Endothelial cell of umbilical vein (primary cell): ENCODE data around the gene GLRA2. TPM values are rescaled to one million over a fixed set of nuclear protein-coding genes. Genes with fewer than 3 reads are reported as not detected.

Experiments used
- BruUV-seq: library from RNA; stranded (reverse); fragments of 400-500 nt; replicated peaks from 2 replicates; lab custom pipeline; 2021; lab: Mats Ljungman, UMichigan
- CTCF ChIA-PET: fragments of 300-600, 350-600 bp; sonication (Branson Sonifier 250); formaldehyde crosslinking; loops from one replicate; lab custom pipeline; 2021; ENCODE audit warnings: antibody characterized with exemption, inconsistent platforms; lab: Charles Lee
- POLR2A ChIA-PET: fragments of 300-600, 350-600 bp; sonication (Branson Sonifier 250); formaldehyde crosslinking; loops from one replicate; lab custom pipeline; 2021; ENCODE audit warnings: antibody characterized with exemption, inconsistent platforms; lab: Charles Lee
- DNase-seq: peaks from one replicate; pipeline ENCODE4 v3.0.0-alpha.2; 2011; ENCODE audit warnings: low read depth, low spot score
- FAIRE-seq: peaks from 2 replicates; lab custom pipeline; 2011; peaks lifted over from hg19 to GRCh38; lab: Jason Lieb, UNC
- H2AFZ ChIP-seq: 2 replicates; pipeline ENCODE4 v1.6.0; 2012; ENCODE audit warnings: low read depth, low read length, control low read depth, inconsistent platforms
- H3K27ac ChIP-seq: 2 replicates; pipeline ENCODE4 v1.5.1; 2011; ENCODE audit warnings: low read depth, mild to moderate bottlenecking, control low read depth, low read length, moderate library complexity; ENCODE audit not compliant: insufficient read depth
- H3K27me3 ChIP-seq, 2 experiments: 2 replicates each; pipeline versions ENCODE4 v1.6.0 to v1.6.1; 2011; ENCODE audit warnings: low read length in 2 of 2, mixed read lengths in 1 of 2; ENCODE audit not compliant: control insufficient read depth in 2 of 2, insufficient read depth in 2 of 2
- H3K36me3 ChIP-seq, 2 experiments: 2 replicates in 1 of 2; 3 replicates in 1 of 2; pipeline ENCODE4 v1.5.1; 2011; ENCODE audit warnings: low read length in 2 of 2, mild to moderate bottlenecking in 1 of 2, moderate library complexity in 1 of 2; ENCODE audit not compliant: control insufficient read depth in 2 of 2, insufficient read depth in 2 of 2; ENCODE audit errors: extremely low read depth in 1 of 2
- H3K4me1 ChIP-seq: 3 replicates; pipeline ENCODE4 v1.5.1; 2011; ENCODE audit warnings: mild to moderate bottlenecking, low read length; ENCODE audit not compliant: control insufficient read depth, insufficient read depth; ENCODE audit errors: extremely low read depth
- H3K4me2 ChIP-seq: 2 replicates; pipeline ENCODE4 v1.6.1; 2011; ENCODE audit warnings: low read length, control low read depth, mixed read lengths; ENCODE audit not compliant: insufficient read depth
- H3K4me3 ChIP-seq, 3 experiments: fragments of 200-600 bp in 1 of 3; sonication (generic), shearing (Covaris generic) in 1 of 3; replicated peaks in 1 of 3; 2 replicates each; pipeline ENCODE4 v1.5.1; 2011 to 2016; ENCODE audit warnings: control low read depth in 3 of 3, low read length in 3 of 3, mild to moderate bottlenecking in 2 of 3, inconsistent platforms in 1 of 3, low read depth in 1 of 3, moderate library complexity in 1 of 3; ENCODE audit not compliant: insufficient read depth in 1 of 3
- H3K79me2 ChIP-seq: 2 replicates; pipeline ENCODE4 v1.6.0; 2012; ENCODE audit warnings: low read length, inconsistent platforms; ENCODE audit not compliant: control insufficient read depth, insufficient read depth
- H3K9ac ChIP-seq: replicated peaks from 2 replicates; pipeline ENCODE3; 2011; ENCODE audit warnings: low read length, control low read depth; ENCODE audit not compliant: insufficient read depth; ENCODE audit errors: extremely low read depth
- H3K9me1 ChIP-seq: replicated peaks from 3 replicates; pipeline ENCODE4 v1.6.0; 2011; ENCODE audit warnings: mild to moderate bottlenecking, low read length; ENCODE audit not compliant: control insufficient read depth, insufficient read depth; ENCODE audit errors: extremely low read depth
- H3K9me3 ChIP-seq: replicated peaks from 2 replicates; pipeline ENCODE4 v1.5.1; 2012; ENCODE audit warnings: low read length, inconsistent platforms; ENCODE audit not compliant: control insufficient read depth, insufficient read depth
- H4K20me1 ChIP-seq: replicated peaks from 2 replicates; pipeline ENCODE3; 2011; ENCODE audit warnings: mild to moderate bottlenecking, low read length; ENCODE audit not compliant: control insufficient read depth, insufficient read depth; ENCODE audit errors: extremely low read depth
- EZH2 ChIP-seq: IDR thresholded peaks from 2 replicates; pipeline ENCODE4 v1.6.1; 2012; ENCODE audit warnings: borderline replicate concordance, low read depth, mild to moderate bottlenecking, moderate library complexity, low read length, inconsistent platforms; ENCODE audit not compliant: severe bottlenecking
- FOS ChIP-seq: IDR thresholded peaks from 2 replicates; pipeline ENCODE4 v1.6.1; 2011; ENCODE audit warnings: mild to moderate bottlenecking, low read length, moderate library complexity, borderline replicate concordance; ENCODE audit not compliant: insufficient read depth
- GATA2 ChIP-seq: IDR thresholded peaks from 2 replicates; pipeline ENCODE4 v1.7.0; 2011; ENCODE audit warnings: low read depth, mild to moderate bottlenecking, moderate library complexity, mixed read lengths, low read length; ENCODE audit not compliant: insufficient read length, insufficient read depth
- JUN ChIP-seq: IDR thresholded peaks from 2 replicates; pipeline ENCODE4 v1.6.1; 2011; ENCODE audit warnings: borderline replicate concordance, low read depth; ENCODE audit not compliant: insufficient read length, insufficient read depth
- MYC ChIP-seq: IDR thresholded peaks from one replicate; pipeline ENCODE4 v1.6.1; 2011; ENCODE audit warnings: mild to moderate bottlenecking, low read depth, low read length
- POLR2A ChIP-seq: IDR thresholded peaks from 2 replicates; pipeline ENCODE4 v1.6.1; 2012; ENCODE audit warnings: low read depth, mild to moderate bottlenecking, control low read depth, low read length
- POLR2AphosphoS5 ChIP-seq: IDR thresholded peaks from 2 replicates; pipeline ENCODE4 v1.6.1; 2012; ENCODE audit warnings: low read depth, mild to moderate bottlenecking, control low read depth, low read length, moderate library complexity; ENCODE audit not compliant: insufficient read depth
- dilution Hi-C: fragments of 300-500 bp; cut with MboI; formaldehyde crosslinking; loops from one replicate; pipeline ENCODE4 v1.15.0; 2019; ENCODE audit warnings: low sequenced_read_pairs; ENCODE audit not compliant: extremely low pct_ligation_motif_present
- intact Hi-C: fragments of 100-400 bp; cut with micrococcal nuclease; formaldehyde crosslinking; loops from one replicate; pipeline ENCODE4 v1.10.0; 2022
- polyA plus RNA-seq, 4 experiments: library from polyadenylated mRNA; depleted of rRNA in 3 of 4; stranded (reverse) in 3 of 4; unstranded in 1 of 4; fragments of >200 nt; gene quantifications; 2 replicates each; pipeline versions ENCODE4 v1.2.1 to v1.2.3, GENCODE V29; 2011 to 2012; ENCODE audit warnings: missing spikeins in 1 of 4
- total RNA-seq: library from RNA; stranded (reverse); gene quantifications from 2 replicates; pipeline ENCODE4 v1.2.3, GENCODE V29; 2021
- TF ChIP-seq, protein P1 (sequence below), 2 donors: IDR thresholded peaks; 1 replicate in 1 of 2; 2 replicates in 1 of 2; pipeline ENCODE4 v1.5.1; 2011; ENCODE audit warnings: low read length in 2 of 2, mild to moderate bottlenecking in 2 of 2, moderate library complexity in 2 of 2, control low read depth in 1 of 2, inconsistent platforms in 1 of 2, low read depth in 1 of 2; ENCODE audit not compliant: insufficient read depth in 1 of 2; ENCODE audit errors: extremely low read depth in 1 of 2
- TF ChIP-seq, protein P2 (sequence below): IDR thresholded peaks from 2 replicates; pipeline ENCODE4 v1.6.1; 2011; ENCODE audit not compliant: insufficient read depth, insufficient read length

GLRA2 gene
- total and polyA plus RNA-seq, 2 donors (not counting 3 experiments of a cell fraction or from before 2014, with no cell fraction given): not detected

DNA sequence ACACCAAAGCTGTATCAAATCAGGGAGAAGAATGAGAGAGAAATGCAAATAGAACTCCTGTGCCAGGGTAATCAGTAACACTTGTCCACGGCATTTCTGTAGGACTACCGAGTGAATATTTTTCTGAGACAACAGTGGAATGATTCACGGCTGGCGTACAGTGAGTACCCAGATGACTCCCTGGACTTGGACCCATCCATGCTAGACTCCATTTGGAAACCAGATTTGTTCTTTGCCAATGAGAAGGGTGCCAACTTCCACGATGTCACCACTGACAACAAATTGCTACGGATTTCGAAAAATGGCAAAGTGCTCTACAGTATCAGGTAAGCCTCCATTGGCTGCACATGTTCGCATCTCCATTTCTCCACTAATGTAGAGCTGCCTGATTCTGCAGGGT, 51.7 kb downstream of the GLRA2 start:
- Histone ChIP-seq H3K4me2 (no peak overlapping the region), H3K4me3 (no peak overlapping the region), H3K27ac (no peak overlapping the region), H3K79me2 (no peaks in the 10 kb centered on the region), H3K36me3 (no peaks in the 10 kb centered on the region), H3K4me1 (no peaks in the 10 kb centered on the region), H3K9ac (no peak overlapping the region), H3K27me3 (no peaks in the 10 kb centered on the region), H4K20me1 (no peaks in the 10 kb centered on the region), H3K9me1 (no peaks in the 10 kb centered on the region), H2AFZ (no peak overlapping the region), H3K9me3 (no peaks in the 10 kb centered on the region)
- TF ChIP-seq, protein P1, sequence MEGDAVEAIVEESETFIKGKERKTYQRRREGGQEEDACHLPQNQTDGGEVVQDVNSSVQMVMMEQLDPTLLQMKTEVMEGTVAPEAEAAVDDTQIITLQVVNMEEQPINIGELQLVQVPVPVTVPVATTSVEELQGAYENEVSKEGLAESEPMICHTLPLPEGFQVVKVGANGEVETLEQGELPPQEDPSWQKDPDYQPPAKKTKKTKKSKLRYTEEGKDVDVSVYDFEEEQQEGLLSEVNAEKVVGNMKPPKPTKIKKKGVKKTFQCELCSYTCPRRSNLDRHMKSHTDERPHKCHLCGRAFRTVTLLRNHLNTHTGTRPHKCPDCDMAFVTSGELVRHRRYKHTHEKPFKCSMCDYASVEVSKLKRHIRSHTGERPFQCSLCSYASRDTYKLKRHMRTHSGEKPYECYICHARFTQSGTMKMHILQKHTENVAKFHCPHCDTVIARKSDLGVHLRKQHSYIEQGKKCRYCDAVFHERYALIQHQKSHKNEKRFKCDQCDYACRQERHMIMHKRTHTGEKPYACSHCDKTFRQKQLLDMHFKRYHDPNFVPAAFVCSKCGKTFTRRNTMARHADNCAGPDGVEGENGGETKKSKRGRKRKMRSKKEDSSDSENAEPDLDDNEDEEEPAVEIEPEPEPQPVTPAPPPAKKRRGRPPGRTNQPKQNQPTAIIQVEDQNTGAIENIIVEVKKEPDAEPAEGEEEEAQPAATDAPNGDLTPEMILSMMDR (IDR thresholded peaks at IDR 0.05; ENCODE audit: extremely low read depth in 1 of 2, insufficient read depth in 1 of 2, low read depth in 1 of 2, low read length in 2 of 2): no peak
- TF ChIP-seq MYC (no peak), JUN (no peak), FOS (no peak), GATA2 (no peak), POLR2AphosphoS5 (no peak), POLR2A (no peak), EZH2 (no peak)
- TF ChIP-seq, protein P2, sequence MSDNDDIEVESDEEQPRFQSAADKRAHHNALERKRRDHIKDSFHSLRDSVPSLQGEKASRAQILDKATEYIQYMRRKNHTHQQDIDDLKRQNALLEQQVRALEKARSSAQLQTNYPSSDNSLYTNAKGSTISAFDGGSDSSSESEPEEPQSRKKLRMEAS: no peak
- FAIRE-seq (no peak), DNase-seq (no peak)
- intact Hi-C loops: no loop called here
- CTCF ChIA-PET: no interaction called here
- dilution Hi-C loops: no loop called here
- POLR2A ChIA-PET: no interaction called here
- no TSS peak for BruUV-seq
